H1 (cell line): ENCODE data around the gene CEBPG. TPM values are rescaled to one million over a fixed set of nuclear protein-coding genes. Genes with fewer than 3 reads are reported as not detected.

Experiments
- KDM4A ChIP-seq: IDR thresholded peaks from one replicate; pipeline ENCODE4 v1.7.1; 2012; ENCODE audit warnings: low read depth, mild to moderate bottlenecking, moderate library complexity, low read length, inconsistent platforms; ENCODE audit not compliant: severe bottlenecking
- polyA plus RNA-seq, 7 experiments: library from polyadenylated mRNA; depleted of rRNA in 3 of 7; stranded (reverse) in 5 of 7; unstranded in 2 of 7; fragments of >200 nt in 5 of 7; fragments of 200-250 nt in 2 of 7; gene quantifications; 1 replicate in 5 of 7; 2 replicates in 1 of 7; 4 replicates in 1 of 7; pipeline versions ENCODE4 v1.2.1 to v1.2.3, GENCODE V29; 2011 to 2013; ENCODE audit warnings: missing spikeins in 2 of 7, mixed read lengths in 2 of 7
- total RNA-seq: library from RNA; stranded (reverse); fragmentation: NEBNext Ultra II Directional; extraction: Animal tissue kit (Norgen Biotek cat#: 25700); gene quantifications from 2 replicates; pipeline ENCODE4 v1.2.1, GENCODE V29; 2021

Gene CEBPG
- total and polyA plus RNA-seq, 2 of the 8 experiments (the other 6 are each of a cell fraction or from before 2014, with no cell fraction given) = 12.3 to 35.4 TPM

GRCh38 chr19:33376423-33376822 is 2.9 kb downstream of the CEBPG start (continued):
- TF ChIP-seq KDM4A = no peak
